Neural crest cell (in vitro differentiated cells): ENCODE data around the gene KCNIP4. TPM values are rescaled to one million over a fixed set of nuclear protein-coding genes. Genes with fewer than 3 reads are reported as not detected.

Experiments
- DNase-seq: peaks from one replicate; pipeline ENCODE4 v3.0.0; 2021; ENCODE audit warnings: low read depth, mixed read lengths, low spot score
- H3K27ac Mint-ChIP-seq: one replicate; pipeline ENCODE4 v1.8.0; 2021; ENCODE audit warnings: mild to moderate bottlenecking, mixed read lengths; ENCODE audit not compliant: unreplicated experiment
- H3K27me3 Mint-ChIP-seq: 2 replicates; pipeline ENCODE4 v1.8.0; 2021; ENCODE audit warnings: low read depth, mild to moderate bottlenecking, mixed read lengths
- H3K36me3 Mint-ChIP-seq: 2 replicates; pipeline ENCODE4 v1.8.0; 2021; ENCODE audit warnings: low read depth, mild to moderate bottlenecking, mixed read lengths
- H3K4me1 Mint-ChIP-seq: 2 replicates; pipeline ENCODE4 v1.8.0; 2021; ENCODE audit warnings: mixed read lengths
- H3K4me3 Mint-ChIP-seq: one replicate; pipeline ENCODE4 v1.8.0; 2021; ENCODE audit warnings: mild to moderate bottlenecking, mixed read lengths
- H3K9me3 Mint-ChIP-seq: 2 replicates; pipeline ENCODE4 v1.8.0; 2021; ENCODE audit warnings: mixed read lengths
- total RNA-seq: library from RNA; stranded (reverse); gene quantifications from 2 replicates; pipeline ENCODE4 v1.2.1, GENCODE V29; 2021
- TF ChIP-seq, protein P1 (sequence below): fragments of 200-600 bp; sonication (generic); conservative IDR thresholded peaks from 2 replicates; pipeline ENCODE4 v1.5.0; 2021; ENCODE audit warnings: antibody characterized with exemption, mild to moderate bottlenecking

Gene KCNIP4
- total RNA-seq, 1 donor from 2014 or later, result 0.33 TPM

DNA sequence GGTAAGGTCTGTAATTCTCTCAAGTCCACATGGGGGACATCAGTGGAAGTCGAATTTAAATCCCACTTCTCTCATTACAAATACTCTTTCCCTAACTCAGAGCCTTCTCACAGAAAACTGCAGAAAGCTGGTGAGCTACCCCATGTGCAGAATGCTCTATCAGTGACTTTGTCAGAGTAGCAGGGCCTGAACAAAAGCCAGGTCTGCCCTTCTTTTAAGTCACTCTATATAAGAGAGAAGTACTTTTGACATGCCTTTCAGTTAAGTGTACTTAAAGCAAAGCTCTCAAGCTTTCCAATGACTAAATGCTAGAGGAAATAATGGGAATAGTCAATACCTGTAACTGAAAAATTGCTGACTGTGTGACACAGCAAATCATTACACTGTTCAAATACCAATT lies 323.1 kb downstream of the KCNIP4 start:
- H3K36me3 Mint-ChIP-seq, result no peaks in the 10 kb centered on the region
- no peaks in the 10 kb centered on the region for H3K4me1 Mint-ChIP-seq
- no peak for DNase-seq
- no peaks in the 10 kb centered on the region for H3K9me3 Mint-ChIP-seq
- no peak overlapping the region for H3K4me3 Mint-ChIP-seq
- no peaks in the 10 kb centered on the region for H3K27me3 Mint-ChIP-seq
- H3K27ac Mint-ChIP-seq, result no peak overlapping the region
- TF ChIP-seq, protein P1, sequence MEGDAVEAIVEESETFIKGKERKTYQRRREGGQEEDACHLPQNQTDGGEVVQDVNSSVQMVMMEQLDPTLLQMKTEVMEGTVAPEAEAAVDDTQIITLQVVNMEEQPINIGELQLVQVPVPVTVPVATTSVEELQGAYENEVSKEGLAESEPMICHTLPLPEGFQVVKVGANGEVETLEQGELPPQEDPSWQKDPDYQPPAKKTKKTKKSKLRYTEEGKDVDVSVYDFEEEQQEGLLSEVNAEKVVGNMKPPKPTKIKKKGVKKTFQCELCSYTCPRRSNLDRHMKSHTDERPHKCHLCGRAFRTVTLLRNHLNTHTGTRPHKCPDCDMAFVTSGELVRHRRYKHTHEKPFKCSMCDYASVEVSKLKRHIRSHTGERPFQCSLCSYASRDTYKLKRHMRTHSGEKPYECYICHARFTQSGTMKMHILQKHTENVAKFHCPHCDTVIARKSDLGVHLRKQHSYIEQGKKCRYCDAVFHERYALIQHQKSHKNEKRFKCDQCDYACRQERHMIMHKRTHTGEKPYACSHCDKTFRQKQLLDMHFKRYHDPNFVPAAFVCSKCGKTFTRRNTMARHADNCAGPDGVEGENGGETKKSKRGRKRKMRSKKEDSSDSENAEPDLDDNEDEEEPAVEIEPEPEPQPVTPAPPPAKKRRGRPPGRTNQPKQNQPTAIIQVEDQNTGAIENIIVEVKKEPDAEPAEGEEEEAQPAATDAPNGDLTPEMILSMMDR, result no peak

DNA sequence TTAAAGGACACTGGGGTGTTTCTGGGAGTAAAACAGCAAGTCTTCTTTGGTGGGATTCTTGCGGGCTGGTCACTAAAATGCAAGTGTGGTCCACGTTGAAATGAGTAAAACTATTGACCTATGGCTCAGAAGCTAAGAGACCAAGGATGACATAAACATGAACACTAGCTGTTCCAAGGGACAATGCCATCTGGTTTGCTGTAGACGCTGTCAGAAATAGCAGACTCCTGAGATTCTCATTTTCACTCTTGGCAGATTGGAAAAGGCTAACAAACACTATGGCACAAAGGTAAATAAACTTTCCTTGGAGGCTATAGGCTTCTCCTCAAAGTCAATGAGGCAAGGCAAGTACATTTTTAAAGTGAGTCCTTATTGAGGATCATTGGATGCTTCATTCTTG lies 343.6 kb downstream of the KCNIP4 start:
- Mint-ChIP-seq H3K4me1 (no peaks in the 10 kb centered on the region), H3K4me3 (no peak overlapping the region), H3K36me3 (no peaks in the 10 kb centered on the region), H3K27me3 (peaks cover 9% of the 10 kb centered on the region), H3K9me3 (peaks cover 2% of the 10 kb centered on the region), H3K27ac (no peak overlapping the region)
- TF ChIP-seq, protein P1, result no peak
- no peak for DNase-seq

- peaks cover 2% of the 10 kb centered on the region for H3K27me3 Mint-ChIP-seq
- H3K9me3 Mint-ChIP-seq, result no peaks in the 10 kb centered on the region
- H3K36me3 Mint-ChIP-seq, result no peaks in the 10 kb centered on the region
- TF ChIP-seq, protein P1, result no peak
- H3K27ac Mint-ChIP-seq, result no peak overlapping the region
- H3K4me3 Mint-ChIP-seq, result no peak overlapping the region
- no peaks in the 10 kb centered on the region for H3K4me1 Mint-ChIP-seq
- DNase-seq, result no peak
Observed at GRCh38 chr4:21596521-21596920, 352.1 kb downstream of the KCNIP4 start.

GRCh38 chr4:21593671-21594001 lies 354.9 kb downstream of the KCNIP4 start:
- H3K27ac Mint-ChIP-seq, result no peak overlapping the region

DNA sequence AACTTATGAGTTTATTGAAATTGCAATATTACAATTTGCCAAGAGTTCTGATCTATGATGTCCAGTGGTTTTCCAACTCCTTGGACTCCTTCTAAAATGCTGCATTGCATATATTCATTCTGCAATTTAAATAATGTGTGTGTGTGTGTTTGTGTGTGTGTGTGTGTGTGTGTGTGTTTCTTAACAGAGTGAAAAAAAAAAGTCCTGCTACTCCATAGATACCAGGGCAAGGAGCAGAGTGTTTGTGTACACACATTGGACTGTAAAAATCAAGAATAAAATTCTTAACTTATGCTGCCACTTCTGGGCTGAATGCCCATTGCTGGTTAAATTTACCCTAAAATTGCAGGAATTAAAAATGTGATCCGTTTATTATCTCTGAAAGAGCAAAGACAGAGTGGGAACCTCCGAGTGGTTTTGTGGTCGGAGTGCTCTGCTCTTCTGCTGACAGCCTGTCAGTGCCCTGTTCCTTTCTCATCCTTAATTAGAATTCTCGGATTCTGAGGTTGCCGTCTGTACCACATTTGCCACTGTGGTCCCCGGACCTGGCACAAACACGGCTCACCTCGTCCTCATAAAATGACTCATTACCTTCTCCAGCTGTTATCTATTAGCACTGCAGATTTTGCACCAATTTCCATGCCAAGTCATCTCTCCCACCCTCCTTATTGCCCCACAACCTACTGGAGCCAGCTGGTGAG lies 355.5 kb downstream of the KCNIP4 start:
- TF ChIP-seq, protein P1, result no peak
- Mint-ChIP-seq H3K27me3 (peaks cover 5% of the 10 kb centered on the region), H3K4me1 (no peaks in the 10 kb centered on the region), H3K4me3 (no peak overlapping the region), H3K36me3 (no peaks in the 10 kb centered on the region), H3K27ac (no peak overlapping the region), H3K9me3 (no peaks in the 10 kb centered on the region)
- no peak for DNase-seq

More at GRCh38 chr4:21593671-21594001, 354.9 kb downstream of the KCNIP4 start:
- TF ChIP-seq, protein P1, result no peak
- Mint-ChIP-seq H3K9me3 (no peaks in the 10 kb centered on the region), H3K36me3 (no peaks in the 10 kb centered on the region), H3K4me1 (no peaks in the 10 kb centered on the region), H3K27me3 (peaks cover 5% of the 10 kb centered on the region), H3K4me3 (no peak overlapping the region)
- no peak for DNase-seq
